NCI-H146 treated with DMSO at 0.1 percent for 48 hours (cell line): Measurements from ENCODE around the gene STIM1.
"Not testable (repeated sequence)": the region's sequence is repeated elsewhere in the genome, so short reads cannot be mapped to it uniquely, and the experiment has no call there.

ENCODE experiments used
- DNase-seq: peaks from one replicate; lab custom pipeline; 2025; ENCODE audit not compliant: unreplicated experiment; lab: John Stamatoyannopoulos, UW

Gene STIM1

DNA sequence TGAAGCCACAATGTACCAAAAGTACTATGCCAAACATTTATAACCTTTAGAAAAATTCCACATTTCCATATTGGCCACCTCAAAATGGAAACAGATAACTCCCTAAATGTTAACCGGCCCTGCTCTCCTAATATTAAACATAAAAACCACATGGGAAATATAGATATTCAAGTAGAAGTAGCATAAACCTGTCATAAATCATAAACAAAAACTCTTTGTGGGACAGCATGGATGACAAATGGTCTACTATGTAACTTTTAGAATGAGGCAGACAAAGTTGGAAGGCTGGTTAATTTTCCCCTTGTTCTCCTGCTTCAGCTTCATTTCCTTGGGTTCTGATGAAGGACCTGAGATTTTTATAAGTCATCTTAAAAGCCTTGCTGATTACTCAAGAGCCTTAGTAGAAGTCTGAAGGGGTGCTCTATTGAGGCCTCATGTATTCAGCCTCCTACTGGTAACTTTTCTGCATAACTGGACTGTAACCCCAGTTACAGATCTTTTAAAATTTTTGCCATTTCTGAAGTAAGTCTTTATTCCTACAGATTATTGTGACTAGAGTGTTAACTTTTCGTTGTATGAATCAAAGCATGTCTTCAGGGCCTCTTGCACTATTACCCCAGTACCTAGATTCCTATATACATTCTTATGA is 116.4 kb downstream of the STIM1 start:
- DNase-seq = no peak

DNA sequence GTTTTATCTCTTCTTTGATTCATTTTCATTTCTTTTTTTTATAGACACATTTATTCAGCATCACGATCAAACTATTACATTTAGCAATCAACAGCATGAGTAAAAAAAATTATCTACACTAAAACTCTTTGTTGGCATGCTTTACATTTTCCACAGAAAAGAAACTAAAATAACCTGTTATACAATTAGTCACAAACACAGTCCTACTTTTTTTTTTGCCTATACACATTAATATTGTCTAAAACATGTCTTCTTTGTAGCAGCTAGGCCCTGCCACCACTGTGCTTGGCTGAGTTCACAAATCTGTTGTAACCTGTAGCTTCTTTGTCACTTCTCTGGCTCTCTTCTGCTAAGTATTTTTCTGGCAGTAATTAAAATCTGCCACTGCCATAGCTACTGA is 117.0 kb downstream of the STIM1 start:
- DNase-seq = no peak

DNA sequence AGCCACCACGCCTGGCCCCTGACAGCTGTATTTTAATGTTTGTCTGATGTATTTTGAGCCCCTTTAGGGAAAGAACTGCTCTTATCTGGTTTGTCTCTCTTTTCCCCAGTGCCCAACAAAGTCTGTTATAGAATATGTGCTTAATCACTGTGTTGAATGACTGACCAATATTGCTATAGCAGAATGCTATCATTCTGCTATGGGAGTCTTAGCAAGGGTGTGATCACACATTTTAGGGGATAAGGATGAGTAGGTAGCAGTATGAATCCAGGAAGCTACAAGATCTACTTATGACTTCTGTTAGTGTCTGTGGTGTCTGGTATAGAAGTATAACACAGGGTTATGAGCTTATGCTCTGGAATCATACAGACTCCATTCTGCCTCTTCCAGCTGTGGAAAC is 121.6 kb downstream of the STIM1 start:
- no peak for DNase-seq

DNA sequence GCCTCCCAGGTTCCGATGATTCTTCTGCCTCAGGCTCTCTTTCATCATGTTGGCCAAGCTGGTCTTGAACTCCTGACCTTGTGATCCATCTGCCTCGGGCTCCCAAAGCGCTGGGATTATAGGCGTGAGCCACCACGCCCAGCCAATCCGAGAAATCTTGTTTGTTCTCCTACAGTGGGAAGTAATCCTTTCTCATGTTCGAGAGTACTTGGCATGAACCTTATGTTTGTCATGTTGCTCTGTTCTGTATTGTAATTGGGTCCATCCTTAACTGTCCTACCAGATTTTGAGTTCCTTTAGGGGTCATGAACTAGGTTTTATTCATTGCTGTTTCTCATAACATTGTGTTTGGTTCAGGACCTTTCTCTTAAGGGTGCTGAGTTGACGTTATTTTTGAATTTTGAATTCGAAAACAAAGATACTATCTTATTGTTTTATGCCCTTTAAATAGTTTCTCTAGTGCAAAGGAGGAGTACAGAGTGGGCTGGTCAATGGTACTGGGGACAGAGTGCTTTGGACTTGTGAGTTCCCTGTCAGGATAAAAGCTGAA is 125.7 kb downstream of the STIM1 start:
- DNase-seq = no peak

DNA sequence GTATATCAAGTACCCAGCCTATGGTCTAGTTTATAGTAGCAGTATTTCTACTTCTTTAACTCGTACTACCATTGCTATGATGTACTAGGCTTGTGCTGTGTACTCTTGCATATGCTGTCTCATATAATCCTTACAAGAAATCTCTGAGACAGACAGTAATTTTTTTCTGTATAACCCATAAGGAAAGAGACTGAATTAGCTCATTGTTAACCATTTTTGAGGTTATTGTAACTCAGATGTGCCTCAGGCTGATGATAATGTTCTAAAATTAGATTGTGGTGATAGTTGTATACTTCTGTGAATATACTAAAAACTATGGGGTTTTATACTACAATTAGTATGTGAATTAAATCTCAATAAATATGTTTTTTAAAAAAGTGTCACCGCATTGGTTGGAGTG is 127.0 kb downstream of the STIM1 start:
- no peak for DNase-seq

DNA sequence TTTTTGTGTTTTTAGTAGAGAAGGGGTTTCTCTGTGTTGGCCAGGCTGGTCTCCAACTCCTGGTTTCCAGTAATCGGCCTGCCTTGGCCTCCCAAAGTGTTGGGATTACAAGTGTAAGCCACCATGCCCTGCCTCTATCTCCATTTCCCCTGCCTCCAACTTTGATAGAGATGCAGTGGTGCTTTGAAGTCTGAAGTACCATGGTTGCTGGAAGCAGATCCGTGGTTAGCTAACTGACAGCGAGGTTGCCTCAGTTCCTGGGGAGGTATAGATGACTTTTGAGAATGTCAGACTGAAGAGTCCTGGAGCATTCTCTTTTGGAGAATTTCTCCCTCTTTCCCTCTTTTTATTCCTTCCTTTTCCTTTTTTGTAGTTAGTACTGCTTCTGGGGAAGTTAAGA is 127.6 kb downstream of the STIM1 start:
- no peak for DNase-seq

DNA sequence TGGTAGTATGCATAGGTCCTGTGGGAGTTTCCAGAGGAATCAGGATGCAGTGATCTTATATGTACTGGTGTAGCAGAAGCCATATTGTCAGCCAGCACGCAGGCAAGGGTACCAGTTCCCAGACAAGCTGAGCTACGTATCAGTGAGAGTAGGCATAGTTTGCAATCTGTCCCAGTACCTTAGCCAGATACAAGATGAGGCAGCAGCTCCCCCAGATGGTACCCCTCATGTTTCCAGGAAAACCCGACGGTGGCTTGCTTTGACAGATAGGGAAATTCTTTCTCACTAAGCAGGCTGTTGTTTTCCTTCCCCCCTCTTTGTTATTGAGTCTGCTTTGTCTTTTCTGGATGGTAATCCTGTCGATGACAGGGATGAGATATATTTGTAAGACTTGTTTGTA is 129.4 kb downstream of the STIM1 start:
- DNase-seq = no peak

DNA sequence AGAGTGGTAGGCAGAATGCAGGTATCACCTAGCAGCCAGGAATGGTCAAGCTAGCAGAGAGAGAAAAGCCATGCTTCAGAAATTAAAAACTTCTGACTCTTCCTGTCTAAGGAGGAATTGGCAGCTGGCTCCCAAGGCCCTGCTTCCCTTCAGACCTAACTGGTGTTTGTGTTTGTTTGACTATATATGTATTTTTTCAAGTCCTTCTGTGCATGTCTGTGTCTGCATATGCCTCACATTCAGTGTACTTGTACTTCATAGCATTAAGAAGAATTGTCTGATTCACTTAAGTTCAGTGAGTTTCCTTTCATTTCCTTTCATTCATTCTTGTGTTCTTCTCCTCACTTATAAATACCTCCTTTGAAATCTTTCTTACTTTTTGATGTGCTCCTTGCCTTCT is 130.2 kb downstream of the STIM1 start:
- no peak for DNase-seq

DNA sequence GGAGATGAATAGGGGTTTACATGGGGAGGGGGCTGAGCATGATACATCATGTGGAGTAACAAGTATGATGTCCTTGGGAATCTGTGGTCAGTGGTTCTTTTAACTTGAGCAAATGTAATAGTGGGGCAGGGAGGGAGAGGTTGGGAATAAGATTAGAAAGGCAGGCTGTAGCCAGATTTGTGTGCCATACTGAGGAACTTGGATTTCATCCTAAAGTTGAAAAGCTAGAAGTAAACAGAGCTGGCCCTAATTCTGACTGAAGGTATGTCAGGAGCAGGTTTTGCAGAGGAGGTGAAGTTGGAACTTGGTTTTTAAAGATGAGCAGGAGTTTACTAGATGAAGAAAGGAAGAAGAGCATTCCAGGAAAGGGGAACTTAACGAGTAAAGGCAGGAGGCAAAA is 130.8 kb downstream of the STIM1 start:
- DNase-seq = no peak

DNA sequence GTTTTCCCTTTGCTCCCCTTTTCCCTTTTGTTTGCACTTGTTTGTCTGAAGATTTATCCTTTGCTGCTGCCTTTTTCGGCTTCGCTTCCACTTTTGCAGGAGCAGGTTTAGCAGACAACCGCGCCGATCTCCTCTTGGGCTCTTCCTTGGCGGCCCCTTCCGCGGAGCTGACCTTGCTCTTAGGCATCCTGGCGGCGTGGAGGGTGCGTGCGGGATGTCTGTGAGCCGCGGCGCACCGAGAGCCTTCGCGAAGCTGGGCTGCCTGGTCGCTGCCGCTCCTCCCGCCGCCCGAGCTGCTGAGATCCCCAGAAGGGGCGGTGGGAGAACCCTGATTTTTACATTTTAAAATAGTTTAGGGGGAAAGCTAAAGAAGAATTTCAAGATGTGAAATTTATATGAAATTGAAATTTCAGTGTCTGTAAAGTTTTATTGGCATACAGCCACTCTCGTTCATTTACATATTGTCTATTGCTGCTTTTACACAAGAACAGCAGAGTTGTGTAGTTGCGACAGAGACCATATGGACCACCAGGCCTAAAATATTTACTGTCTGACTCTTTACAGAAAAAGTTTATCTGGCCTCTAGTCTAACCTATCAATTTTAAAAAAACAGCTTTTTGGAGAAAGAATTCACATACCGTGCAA is 133.9 kb downstream of the STIM1 start:
- no peak for DNase-seq

DNA sequence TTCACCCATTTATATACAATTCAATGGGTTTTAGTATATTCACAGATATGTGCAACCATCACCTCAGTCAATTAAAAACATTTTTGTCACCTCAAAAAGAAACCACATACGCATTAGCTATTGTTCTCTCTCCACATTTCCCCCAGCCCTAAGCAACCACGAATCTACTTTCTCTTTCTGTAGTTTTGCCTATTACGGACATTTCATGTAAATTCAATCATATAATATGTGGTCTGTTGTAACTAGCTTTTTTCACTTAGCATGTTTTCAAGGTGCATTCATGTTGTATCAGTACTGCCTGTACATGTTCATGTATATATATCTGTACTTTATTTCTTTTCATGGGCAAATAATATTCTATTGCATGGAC is 134.4 kb downstream of the STIM1 start:
- no peak for DNase-seq

DNA sequence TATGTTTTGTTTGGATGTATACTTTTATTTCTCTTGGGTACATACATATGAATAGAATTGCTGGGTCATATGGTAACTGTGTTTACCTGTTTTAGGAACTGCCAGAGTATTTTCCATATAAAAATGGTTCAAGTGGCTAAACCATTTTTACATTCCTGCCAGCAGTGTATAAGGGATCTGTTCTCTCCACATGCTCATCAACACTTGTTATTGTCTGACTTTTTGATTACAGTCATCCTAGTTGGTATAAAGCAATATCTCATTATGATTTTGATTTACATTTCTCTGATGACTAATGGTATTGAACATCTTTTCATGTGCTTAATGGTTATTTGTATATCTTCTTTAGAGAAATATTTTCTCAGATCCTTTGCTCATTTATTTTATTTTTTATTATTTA is 134.9 kb downstream of the STIM1 start:
- no peak for DNase-seq

DNA sequence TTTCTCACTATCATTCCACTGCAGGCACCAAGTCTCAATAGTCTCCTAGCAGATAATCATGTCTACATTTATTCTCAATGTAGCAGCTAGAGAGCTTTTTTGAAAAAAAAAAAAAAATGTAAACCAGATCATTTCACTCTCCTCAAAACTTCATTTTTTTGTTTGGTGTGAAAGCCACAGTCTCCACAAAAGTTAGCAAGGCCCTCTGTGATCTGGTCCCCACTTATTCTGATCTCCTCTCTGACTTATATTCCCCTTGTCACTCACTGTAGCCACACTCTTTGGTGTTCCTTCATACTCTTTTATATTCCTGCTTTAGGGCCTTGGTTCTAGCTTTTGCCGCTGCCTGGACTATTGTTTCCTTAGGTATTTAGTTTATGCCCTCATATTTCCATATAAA is 137.5 kb downstream of the STIM1 start:
- no peak for DNase-seq

DNA sequence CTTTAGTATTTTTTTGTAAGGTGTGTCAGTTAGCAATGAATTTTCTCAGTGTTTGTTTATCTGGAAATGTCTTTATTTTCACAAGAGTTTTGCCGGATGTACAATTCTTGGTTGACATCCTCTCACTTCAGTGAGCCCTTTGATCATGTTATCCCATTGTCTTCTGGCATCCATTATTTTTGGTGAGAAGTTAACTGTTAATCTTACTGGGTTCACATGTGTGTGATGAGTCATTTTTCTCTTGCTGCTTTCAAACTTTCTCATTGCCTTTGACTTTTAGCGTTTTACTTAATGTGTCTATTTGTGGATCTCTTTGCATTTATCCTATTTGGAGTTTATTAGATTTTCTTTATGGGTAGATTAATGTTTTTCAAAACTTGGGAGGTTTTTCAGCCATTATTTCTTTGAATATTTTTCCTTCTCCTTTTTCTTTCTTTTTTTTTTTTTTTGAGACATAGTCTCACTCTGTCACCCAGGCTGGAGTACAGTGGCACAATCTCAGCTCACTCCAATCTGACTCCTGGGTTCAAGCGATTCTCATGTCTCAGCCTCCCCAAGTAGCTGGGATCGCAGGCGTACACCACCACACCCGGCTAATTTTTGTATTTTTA is 138.7 kb downstream of the STIM1 start:
- no peak for DNase-seq

DNA sequence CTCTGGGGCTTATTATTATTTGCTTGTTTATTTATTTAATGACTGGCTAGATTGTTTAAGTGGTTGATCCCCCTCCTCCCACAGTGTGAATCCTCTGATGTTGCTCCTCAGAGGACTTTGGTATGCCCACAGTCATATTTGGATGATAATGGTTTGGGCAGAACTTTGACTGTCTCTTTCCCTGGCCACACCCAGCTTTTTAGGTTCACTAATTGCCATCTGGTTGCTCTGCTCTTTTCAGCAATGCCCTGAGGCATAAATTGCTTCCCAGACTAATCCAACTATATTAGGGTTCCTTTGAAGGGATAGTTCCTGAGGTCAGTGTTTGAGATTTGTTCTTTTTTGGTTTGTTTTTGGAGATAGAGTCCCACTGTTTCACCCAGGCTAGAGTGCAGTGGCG is 139.8 kb downstream of the STIM1 start:
- no peak for DNase-seq

DNA sequence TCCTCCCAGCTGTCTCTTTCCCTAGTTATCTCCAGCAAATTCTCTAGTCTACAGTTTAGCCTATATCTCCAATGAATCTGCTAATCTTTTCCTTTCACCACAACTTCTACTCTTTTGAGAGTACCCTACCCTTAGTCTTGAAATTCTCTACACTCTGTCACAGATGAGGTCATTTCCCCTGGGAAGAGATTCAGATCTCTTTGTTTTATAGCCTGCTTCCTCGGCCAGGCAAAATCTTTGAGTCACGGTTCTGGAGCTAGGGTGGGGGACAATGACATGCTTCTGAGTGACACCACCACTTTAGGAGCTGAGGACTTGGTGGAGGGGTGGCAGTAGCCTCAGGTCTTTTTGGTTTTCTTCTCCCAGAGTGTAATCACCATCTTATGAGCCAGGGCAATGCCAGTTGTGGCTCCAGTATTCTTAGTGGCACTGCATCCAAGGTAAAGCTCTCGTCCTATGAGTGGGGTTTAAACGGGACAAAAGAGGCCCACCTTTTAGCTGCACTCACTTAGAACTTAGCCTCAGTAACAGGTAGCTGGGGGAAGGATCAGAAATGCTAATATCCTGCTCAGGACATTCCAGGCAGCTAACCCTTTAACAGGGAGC is 140.6 kb downstream of the STIM1 start:
- DNase-seq = no peak

DNA sequence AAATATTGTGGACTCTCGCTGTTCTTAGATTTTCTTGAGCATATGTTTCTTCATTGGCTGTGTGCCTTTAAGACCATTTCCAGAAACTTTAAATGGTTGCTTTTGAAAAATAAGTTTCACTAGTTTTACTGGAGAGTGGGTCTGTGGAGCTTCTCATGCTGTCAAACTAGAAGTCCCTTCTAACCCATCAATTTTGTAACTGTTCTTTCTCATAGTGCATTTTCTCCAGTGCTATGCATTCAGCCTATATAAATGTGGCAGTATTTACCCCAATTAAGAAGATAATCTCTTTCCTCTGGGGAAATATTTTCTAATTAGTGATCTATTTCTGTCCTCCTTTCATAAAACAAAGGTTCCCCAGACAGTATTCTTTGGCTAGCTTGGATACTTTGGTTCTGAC is 141.2 kb downstream of the STIM1 start:
- DNase-seq = no peak

DNA sequence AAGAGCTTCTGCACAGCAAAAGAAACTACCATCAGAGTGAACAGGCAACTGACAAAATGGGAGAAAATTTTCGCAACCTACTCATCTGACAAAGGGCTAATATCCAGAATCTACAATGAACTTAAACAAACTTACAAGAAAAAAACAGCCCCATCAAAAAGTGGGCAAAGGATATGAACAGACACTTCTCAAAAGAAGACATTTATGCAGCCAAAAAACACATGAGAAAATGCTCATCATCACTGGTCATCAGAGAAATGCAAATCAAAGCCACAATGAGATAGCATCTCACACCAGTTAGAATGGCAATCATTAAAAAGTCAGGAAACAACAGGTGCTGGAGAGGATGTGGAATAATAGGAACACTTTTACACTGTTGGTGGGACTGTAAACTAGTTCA is 149.3 kb downstream of the STIM1 start:
- DNase-seq = not testable (repeated sequence)

DNA sequence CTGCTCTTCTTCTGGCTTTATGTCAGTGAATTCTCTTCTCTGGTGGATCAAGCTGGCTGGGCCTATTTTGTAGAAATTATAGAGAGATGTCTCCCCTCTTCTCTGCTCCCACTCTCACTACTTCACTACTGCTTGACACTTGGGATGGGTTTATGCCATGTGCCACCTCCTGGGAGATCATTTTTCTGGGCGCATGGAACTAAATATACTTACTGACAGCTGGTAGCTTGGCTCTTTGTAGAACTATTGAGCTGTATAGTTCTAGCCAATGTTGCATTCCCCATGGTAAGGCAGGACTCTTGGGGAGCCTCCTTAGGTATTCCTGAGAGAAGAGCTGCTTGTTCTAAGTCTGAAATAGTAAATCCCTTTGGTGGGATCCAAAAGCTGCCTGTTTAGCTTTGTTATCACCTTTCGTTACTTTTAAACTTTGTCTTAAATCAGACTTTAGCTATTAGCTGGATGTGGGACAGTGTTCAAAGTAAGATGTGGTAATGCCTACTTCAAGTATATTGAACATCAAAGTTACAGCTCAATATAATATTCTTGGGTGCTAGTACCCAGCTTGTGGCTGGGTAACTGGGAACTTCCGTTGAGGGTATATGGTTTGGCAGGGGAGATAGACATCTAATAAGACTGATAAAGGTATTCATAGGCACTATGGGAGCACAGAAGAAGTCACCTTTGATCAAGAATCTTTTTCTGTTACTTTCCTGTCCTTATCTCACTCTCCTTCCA is 151.6 kb downstream of the STIM1 start:
- no peak for DNase-seq

DNA sequence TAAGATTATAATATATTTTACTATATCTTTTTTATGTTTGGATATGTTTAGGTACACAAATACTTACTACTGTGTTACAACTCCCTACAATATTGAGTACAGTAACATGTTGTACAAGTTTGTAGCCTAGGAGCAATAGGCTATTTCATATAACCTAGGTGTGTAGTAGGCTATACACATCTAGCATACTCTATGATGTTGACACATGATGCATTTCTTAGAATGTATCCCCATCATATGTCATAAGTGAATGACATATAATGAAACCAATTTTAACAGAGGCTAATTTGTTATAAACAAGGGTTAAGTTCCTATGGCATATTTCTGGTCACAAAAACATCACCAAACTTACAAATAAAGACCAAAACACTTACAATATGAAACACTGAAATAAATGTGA is 152.7 kb downstream of the STIM1 start:
- DNase-seq = no peak

DNA sequence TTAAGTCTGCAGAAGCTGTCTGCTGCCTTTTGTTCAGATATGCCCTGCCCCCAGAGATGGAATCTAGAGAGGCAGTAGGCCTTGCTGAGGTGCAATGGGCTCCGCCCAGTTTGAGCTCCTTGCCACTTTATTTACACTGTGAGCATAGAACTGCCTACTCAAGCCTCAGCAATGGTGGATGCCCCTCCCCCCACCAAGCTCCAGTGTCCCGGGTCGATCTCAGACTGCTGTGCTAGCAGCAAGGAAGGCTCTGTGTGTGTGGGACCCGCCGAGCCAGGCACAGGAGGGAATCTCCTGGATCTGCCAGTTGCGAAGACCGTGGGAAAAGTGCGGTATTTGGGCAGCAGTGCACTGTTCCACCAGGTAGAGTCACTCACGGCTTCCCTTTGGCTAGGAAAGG is 161.1 kb downstream of the STIM1 start:
- DNase-seq = not testable (repeated sequence)
